HCT116 (cell line): ENCODE results near the gene SMIM12.
A peak's percentile ranks its signal among the peaks of the same experiment; 100 is the strongest.

ENCODE experiments used
- CEBPB ChIP-seq: IDR thresholded peaks from 2 replicates; pipeline ENCODE4 v1.6.1; 2012; ENCODE audit warnings: low read depth
- CTCF ChIP-seq, 3 experiments: fragments of 200-600 bp in 1 of 3; sonication (generic) in 1 of 3; IDR thresholded peaks in 2 of 3; conservative IDR thresholded peaks in 1 of 3; 2 replicates each; pipeline ENCODE4 v1.5.1; 2012 to 2017; ENCODE audit warnings: low read depth in 2 of 3, low read length in 2 of 3, antibody characterized with exemption in 1 of 3, borderline replicate concordance in 1 of 3, control low read depth in 1 of 3, mild to moderate bottlenecking in 1 of 3, mixed read lengths in 1 of 3, mixed run types in 1 of 3, moderate library complexity in 1 of 3; ENCODE audit not compliant: insufficient read depth in 1 of 3
- EZH2 ChIP-seq: fragments of 200-600 bp; sonication (generic); IDR thresholded peaks from 2 replicates; pipeline ENCODE4 v1.6.1; 2017; ENCODE audit warnings: antibody characterized with exemption, mixed run types
- POLR2A ChIP-seq: IDR thresholded peaks from 2 replicates; pipeline ENCODE4 v1.7.0; 2011; ENCODE audit warnings: borderline replicate concordance; ENCODE audit not compliant: insufficient read depth, insufficient read length; ENCODE audit errors: extremely low read depth
- RAD21 ChIP-seq: IDR thresholded peaks from 2 replicates; pipeline ENCODE4 v1.6.1; 2012; ENCODE audit warnings: low read depth, mild to moderate bottlenecking
- REST ChIP-seq: IDR thresholded peaks from 2 replicates; pipeline ENCODE4 v1.6.1; 2012; ENCODE audit warnings: low read depth
- SIN3A ChIP-seq: IDR thresholded peaks from 2 replicates; pipeline ENCODE4 v1.6.1; 2012; ENCODE audit warnings: low read depth
- SP1 ChIP-seq: IDR thresholded peaks from 2 replicates; pipeline ENCODE4 v1.6.1; 2012; ENCODE audit warnings: low read depth
- ZNF274 ChIP-seq: fragments of 200-500 bp; sonication (Bioruptor generic); IDR thresholded peaks from 2 replicates; pipeline ENCODE4 v1.6.1; 2014; ENCODE audit warnings: mild to moderate bottlenecking, low read depth, low read length, inconsistent platforms

GRCh38 chr1:34879230-34879629 is 19.7 kb upstream of the SMIM12 start:
- TF ChIP-seq POLR2A (no peak), SP1 (no peak), CTCF (IDR thresholded peaks at IDR 0.05 in 2 of 3, conservative IDR thresholded peaks at IDR 0.05 in 1 of 3; ENCODE audit: borderline replicate concordance in 1 of 3, insufficient read depth in 1 of 3, low read depth in 2 of 3, low read length in 2 of 3) (no peak), SIN3A (no peak), REST (no peak), RAD21 (peak; percentile 36), EZH2 (no peak), CEBPB (no peak), ZNF274 (no peak)
